CD4-positive, CD25-positive, alpha-beta regulatory T cell (primary cell): ENCODE measurements around the gene KATNIP. TPM values are rescaled to one million over a fixed set of nuclear protein-coding genes. Genes with fewer than 3 reads are reported as not detected.
A peak's percentile ranks its signal among the peaks of the same experiment; 100 is the strongest.
"Not testable (repeated sequence)": the region's sequence is repeated elsewhere in the genome, so short reads cannot be mapped to it uniquely, and the experiment has no call there.

ENCODE experiments used
- ATAC-seq, 2 donors: fragments of 150-1000 bp; cut with Tn5 transposase; one replicate each; pipeline ENCODE4 v1.10.0; 2021; ENCODE audit warnings: low read depth in 2 of 2, moderate number of reproducible peaks in 2 of 2, moderate library complexity in 1 of 2
- DNase-seq, 3 donors: peaks; one replicate each; pipeline versions ENCODE4 v3.0.0 to v3.0.0-alpha.2; 2012 to 2022; ENCODE audit warnings: mixed read lengths in 1 of 3
- H3K27ac ChIP-seq: one replicate; pipeline ENCODE4 v1.7.0; 2013; ENCODE audit warnings: mild to moderate bottlenecking, low read length; ENCODE audit not compliant: insufficient read depth, poor library complexity, severe bottlenecking
- H3K27me3 ChIP-seq: one replicate; pipeline ENCODE4 v1.7.0; 2013; ENCODE audit warnings: low read length; ENCODE audit not compliant: control insufficient read depth, insufficient read depth
- H3K36me3 ChIP-seq: one replicate; pipeline ENCODE4 v1.7.0; 2013; ENCODE audit warnings: mild to moderate bottlenecking, low read length, moderate library complexity; ENCODE audit not compliant: control insufficient read depth, insufficient read depth
- H3K4me1 ChIP-seq: 2 replicates; pipeline ENCODE4 v1.7.0; 2013; ENCODE audit warnings: mild to moderate bottlenecking, low read length; ENCODE audit not compliant: insufficient read depth, control insufficient read depth, poor library complexity, severe bottlenecking
- H3K4me3 ChIP-seq: one replicate; pipeline ENCODE4 v1.7.0; 2013; ENCODE audit warnings: low read depth, mild to moderate bottlenecking, low read length, moderate library complexity
- H3K9me3 ChIP-seq, 2 experiments: 1 replicate in 1 of 2; 2 replicates in 1 of 2; pipeline ENCODE4 v1.7.0; 2013; ENCODE audit warnings: low read length in 2 of 2, mild to moderate bottlenecking in 1 of 2, moderate library complexity in 1 of 2; ENCODE audit not compliant: control insufficient read depth in 2 of 2
- H3K27ac Mint-ChIP-seq, 3 donors: one replicate each; pipeline ENCODE4 v1.8.0; 2020 to 2022; ENCODE audit warnings: mild to moderate bottlenecking in 3 of 3, mixed read lengths in 3 of 3, moderate library complexity in 2 of 3
- H3K27me3 Mint-ChIP-seq: one replicate; pipeline ENCODE4 v1.8.0; 2022; ENCODE audit warnings: mild to moderate bottlenecking, mixed read lengths
- H3K36me3 Mint-ChIP-seq: one replicate; pipeline ENCODE4 v1.8.0; 2020; ENCODE audit warnings: mixed read lengths
- H3K4me1 Mint-ChIP-seq, 4 donors: one replicate each; pipeline ENCODE4 v1.8.0; 2020 to 2022; ENCODE audit warnings: mixed read lengths in 4 of 4, mild to moderate bottlenecking in 1 of 4
- H3K4me3 Mint-ChIP-seq, 4 donors: one replicate each; pipeline ENCODE4 v1.8.0; 2020 to 2022; ENCODE audit warnings: mild to moderate bottlenecking in 4 of 4, mixed read lengths in 4 of 4, moderate library complexity in 3 of 4
- H3K9me3 Mint-ChIP-seq, 7 donors: one replicate each; pipeline ENCODE4 v1.8.0; 2020 to 2022; ENCODE audit warnings: mixed read lengths in 7 of 7, mild to moderate bottlenecking in 3 of 7, moderate library complexity in 2 of 7
- polyA plus RNA-seq, 4 donors: library from polyadenylated mRNA; unstranded; fragments of 300-500 nt; fragmentation: Illumina TruSeq; gene quantifications; one replicate each; pipeline ENCODE4 v1.2.3, GENCODE V29; 2021
- total RNA-seq: library from RNA; stranded (reverse); gene quantifications from one replicate; pipeline ENCODE4 v1.2.3, GENCODE V29; 2022

Gene KATNIP
- total and polyA plus RNA-seq, 5 donors from 2014 or later = 1.4 to 31.5 (median 3.4) TPM

DNA sequence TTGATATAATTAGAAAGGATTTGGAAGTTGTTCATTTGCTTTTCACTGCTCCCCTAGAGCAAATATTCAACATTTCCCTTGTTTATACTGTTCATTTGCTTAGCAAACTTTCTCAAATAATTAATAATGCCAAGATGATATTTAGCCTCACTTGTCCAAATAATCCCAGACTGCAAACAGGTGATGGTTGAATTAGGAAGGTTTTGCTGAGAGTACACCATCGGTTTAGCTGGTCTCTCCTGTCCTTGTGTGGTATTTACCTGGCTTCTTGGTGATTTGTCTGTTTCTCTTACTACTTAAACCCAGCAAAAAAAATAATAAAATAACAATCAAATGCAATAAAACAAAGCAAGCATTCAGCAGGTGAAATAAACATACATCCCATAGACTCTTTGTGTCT, 6.5 kb downstream of the KATNIP start:
- DNase-seq (no peak), ATAC-seq (no peak)
- Histone ChIP-seq H3K27me3 (no peaks in the 10 kb centered on the region), H3K4me3 (no peak overlapping the region), H3K27ac (no peak overlapping the region), H3K9me3 (no peaks in the 10 kb centered on the region), H3K36me3 (no peaks in the 10 kb centered on the region), H3K4me1 (no peaks in the 10 kb centered on the region)
- Mint-ChIP-seq H3K9me3 (no peaks in the 10 kb centered on the region), H3K36me3 (peaks cover 2% of the 10 kb centered on the region), H3K27me3 (no peaks in the 10 kb centered on the region), H3K4me1 (peaks cover 0 to 7% (median 2%) of the 10 kb centered on the region in 4 donors), H3K4me3 (no peak overlapping the region), H3K27ac (peak overlapping the region in 1 of 3 donors; percentile 32)

DNA sequence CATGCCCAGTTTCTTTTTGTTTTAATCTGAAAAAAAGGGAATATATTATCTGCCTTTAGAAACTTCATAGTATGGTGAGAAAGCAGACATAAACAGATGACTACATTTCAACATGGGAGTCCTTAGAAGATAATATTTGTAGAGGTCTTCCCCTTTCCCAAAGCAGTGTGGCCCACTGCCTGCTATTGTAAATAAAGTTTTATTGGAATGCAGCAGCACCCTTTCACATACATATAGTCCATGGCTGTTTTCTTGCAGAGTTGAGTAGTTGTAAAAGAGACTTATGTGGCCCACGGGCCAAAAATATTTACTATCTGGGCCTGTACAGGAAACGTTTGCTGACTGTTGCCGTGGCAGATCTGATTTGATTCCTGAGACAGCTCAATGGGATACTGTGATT, 8.5 kb downstream of the KATNIP start:
- no peaks in the 10 kb centered on the region for H3K9me3 Mint-ChIP-seq
- peaks cover 9% of the 10 kb centered on the region for H3K36me3 Mint-ChIP-seq
- DNase-seq (no peak), ATAC-seq (no peak)
- no peak overlapping the region for H3K27ac ChIP-seq
- H3K4me3 ChIP-seq = no peak overlapping the region
- no peak overlapping the region for H3K27ac Mint-ChIP-seq
- H3K4me1 Mint-ChIP-seq = peaks cover 0 to 7% (median 4%) of the 10 kb centered on the region in 4 donors
- no peaks in the 10 kb centered on the region for H3K9me3 ChIP-seq
- no peak overlapping the region for H3K4me3 Mint-ChIP-seq
- no peaks in the 10 kb centered on the region for H3K27me3 Mint-ChIP-seq
- H3K27me3 ChIP-seq = no peaks in the 10 kb centered on the region
- H3K4me1 ChIP-seq = no peaks in the 10 kb centered on the region
- H3K36me3 ChIP-seq = no peaks in the 10 kb centered on the region

DNA sequence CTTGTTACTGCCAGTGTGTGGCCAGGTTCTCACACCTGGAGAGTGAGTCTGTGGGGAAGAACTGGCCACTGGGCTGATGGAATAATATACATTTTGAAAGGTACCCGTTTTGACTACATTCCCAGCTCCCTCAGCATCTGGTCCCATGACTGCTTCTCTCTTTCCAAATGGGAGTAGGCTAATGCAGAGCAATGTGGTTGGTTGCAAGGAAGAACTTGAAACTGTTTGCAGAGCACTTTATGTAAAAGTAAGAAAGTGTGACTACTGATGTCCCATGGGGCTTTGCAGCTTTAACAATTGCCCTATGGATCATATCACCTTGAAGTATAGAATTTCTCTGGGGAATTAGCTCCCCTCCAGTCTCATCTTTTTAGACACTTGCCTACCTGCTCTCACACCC, 9.0 kb downstream of the KATNIP start:
- peaks cover 0 to 7% (median 4%) of the 10 kb centered on the region in 4 donors for H3K4me1 Mint-ChIP-seq
- ATAC-seq (no peak), DNase-seq (no peak)
- H3K36me3 Mint-ChIP-seq = peaks cover 9% of the 10 kb centered on the region
- no peaks in the 10 kb centered on the region for H3K9me3 ChIP-seq
- no peaks in the 10 kb centered on the region for H3K36me3 ChIP-seq
- H3K27me3 Mint-ChIP-seq = no peaks in the 10 kb centered on the region
- H3K27me3 ChIP-seq = no peaks in the 10 kb centered on the region
- H3K9me3 Mint-ChIP-seq = no peaks in the 10 kb centered on the region
- no peaks in the 10 kb centered on the region for H3K4me1 ChIP-seq
- H3K27ac ChIP-seq = no peak overlapping the region
- no peak overlapping the region for H3K27ac Mint-ChIP-seq
- no peak overlapping the region for H3K4me3 Mint-ChIP-seq
- no peak overlapping the region for H3K4me3 ChIP-seq

DNA sequence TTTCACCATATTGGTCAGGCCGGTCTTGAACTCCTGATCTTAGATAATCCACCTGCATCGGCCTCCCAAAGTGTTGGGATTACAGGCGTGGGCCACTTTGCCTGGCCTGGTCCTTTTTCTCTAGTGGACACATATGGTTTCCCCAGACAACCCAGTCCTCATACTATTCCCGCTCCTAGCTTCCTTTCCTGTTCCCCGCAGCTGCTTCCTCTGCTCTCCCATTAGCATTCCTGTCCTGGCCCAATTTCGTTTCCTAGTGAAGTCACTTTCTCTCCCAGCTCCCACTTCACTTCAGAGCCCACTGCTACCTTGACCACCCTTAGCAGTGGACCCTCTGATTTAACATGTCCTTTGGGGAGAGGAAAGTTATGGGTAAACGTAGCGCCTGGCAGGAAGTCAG, 11.3 kb downstream of the KATNIP start:
- Mint-ChIP-seq H3K9me3 (no peaks in the 10 kb centered on the region), H3K4me3 (no peak overlapping the region), H3K27me3 (no peaks in the 10 kb centered on the region), H3K4me1 (peaks cover 0 to 7% (median 4%) of the 10 kb centered on the region in 4 donors), H3K27ac (no peak overlapping the region), H3K36me3 (peaks cover 9% of the 10 kb centered on the region)
- H3K36me3 ChIP-seq = no peaks in the 10 kb centered on the region
- no peaks in the 10 kb centered on the region for H3K27me3 ChIP-seq
- H3K9me3 ChIP-seq = no peaks in the 10 kb centered on the region
- no peak overlapping the region for H3K4me3 ChIP-seq
- no peak for ATAC-seq
- no peak overlapping the region for H3K27ac ChIP-seq
- DNase-seq = no peak
- no peaks in the 10 kb centered on the region for H3K4me1 ChIP-seq

DNA sequence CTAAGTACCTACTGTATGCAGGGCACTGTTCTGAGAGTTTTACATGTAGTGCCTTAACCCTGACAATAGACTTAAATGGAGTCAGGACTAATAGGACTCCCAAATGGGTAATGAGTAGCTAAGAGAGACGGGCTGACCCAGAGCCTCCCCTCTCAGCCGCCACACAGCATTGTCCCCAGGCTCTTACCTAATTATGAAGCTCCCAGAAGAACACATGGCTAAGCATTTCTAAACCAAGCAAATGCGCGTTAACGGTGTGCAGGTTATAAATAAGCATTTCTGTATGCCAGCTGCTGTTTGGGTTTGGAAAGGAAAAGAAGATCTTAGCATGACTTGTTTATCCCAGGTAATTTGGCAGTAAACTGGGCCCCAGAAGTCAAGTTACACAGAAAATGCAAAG, 14.3 kb downstream of the KATNIP start:
- Histone ChIP-seq H3K27me3 (no peaks in the 10 kb centered on the region), H3K4me1 (no peaks in the 10 kb centered on the region), H3K9me3 (no peaks in the 10 kb centered on the region), H3K4me3 (no peak overlapping the region), H3K27ac (no peak overlapping the region), H3K36me3 (no peaks in the 10 kb centered on the region)
- Mint-ChIP-seq H3K36me3 (peaks cover 14% of the 10 kb centered on the region), H3K4me3 (no peak overlapping the region), H3K9me3 (no peaks in the 10 kb centered on the region), H3K27me3 (no peaks in the 10 kb centered on the region), H3K27ac (no peak overlapping the region), H3K4me1 (peaks cover 0 to 4% (median 1%) of the 10 kb centered on the region in 4 donors)
- DNase-seq (no peak), ATAC-seq (no peak)

DNA sequence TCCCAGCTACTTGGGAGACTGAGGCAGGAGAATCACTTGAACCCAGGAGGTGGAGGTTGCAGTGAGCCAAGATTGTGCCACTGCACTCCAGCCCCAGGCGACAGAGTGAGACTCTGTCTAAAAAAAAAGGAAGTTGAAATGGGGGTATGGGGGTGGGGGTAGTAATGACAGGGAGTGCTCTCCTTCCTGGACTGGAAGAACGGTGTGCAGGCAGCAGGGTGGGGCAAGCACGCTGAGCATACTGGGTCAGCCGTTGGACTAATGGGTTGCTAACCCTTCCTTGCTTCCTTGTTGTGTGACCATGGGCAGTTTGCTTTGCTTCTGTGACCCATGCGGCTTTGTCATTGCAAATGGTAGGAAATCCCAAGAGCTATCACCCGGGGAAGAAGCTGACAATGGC, 16.5 kb downstream of the KATNIP start:
- Mint-ChIP-seq H3K4me3 (no peak overlapping the region), H3K36me3 (peaks cover 18% of the 10 kb centered on the region), H3K27ac (no peak overlapping the region), H3K9me3 (no peaks in the 10 kb centered on the region), H3K27me3 (no peaks in the 10 kb centered on the region), H3K4me1 (peaks cover 0 to 4% (median 1%) of the 10 kb centered on the region in 4 donors)
- Histone ChIP-seq H3K9me3 (no peaks in the 10 kb centered on the region), H3K4me3 (no peak overlapping the region), H3K27me3 (no peaks in the 10 kb centered on the region), H3K4me1 (no peaks in the 10 kb centered on the region), H3K27ac (no peak overlapping the region), H3K36me3 (no peaks in the 10 kb centered on the region)
- DNase-seq = no peak
- no peak for ATAC-seq

DNA sequence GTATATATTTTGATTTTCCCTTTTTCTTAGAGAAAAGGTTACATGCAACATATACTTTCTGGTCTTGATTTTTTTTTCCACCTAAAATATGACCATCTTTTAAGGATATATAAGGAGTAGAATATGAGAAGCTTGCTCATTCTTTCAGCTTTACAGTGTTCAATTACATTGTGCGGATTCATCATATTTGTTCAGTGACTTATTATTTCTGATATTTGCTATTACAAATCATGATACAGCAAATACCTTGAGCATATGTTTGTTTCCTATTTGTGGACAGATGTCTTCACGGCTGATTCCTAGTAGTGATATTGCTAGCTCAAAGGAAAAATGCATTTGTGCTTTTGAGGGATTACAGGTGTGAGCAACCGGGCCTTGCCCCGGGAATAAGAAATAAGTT, 18.1 kb downstream of the KATNIP start:
- ATAC-seq (no peak), DNase-seq (no peak)
- Mint-ChIP-seq H3K4me3 (no peak overlapping the region), H3K27ac (no peak overlapping the region), H3K4me1 (peaks cover 0 to 4% (median 1%) of the 10 kb centered on the region in 4 donors), H3K9me3 (peaks cover 0 to 1% (median 0%) of the 10 kb centered on the region in 7 donors), H3K27me3 (no peaks in the 10 kb centered on the region), H3K36me3 (peaks cover 18% of the 10 kb centered on the region)
- no peaks in the 10 kb centered on the region for H3K27me3 ChIP-seq
- H3K36me3 ChIP-seq = peaks cover 3% of the 10 kb centered on the region
- no peak overlapping the region for H3K27ac ChIP-seq
- no peak overlapping the region for H3K4me3 ChIP-seq
- no peaks in the 10 kb centered on the region for H3K9me3 ChIP-seq
- no peaks in the 10 kb centered on the region for H3K4me1 ChIP-seq

DNA sequence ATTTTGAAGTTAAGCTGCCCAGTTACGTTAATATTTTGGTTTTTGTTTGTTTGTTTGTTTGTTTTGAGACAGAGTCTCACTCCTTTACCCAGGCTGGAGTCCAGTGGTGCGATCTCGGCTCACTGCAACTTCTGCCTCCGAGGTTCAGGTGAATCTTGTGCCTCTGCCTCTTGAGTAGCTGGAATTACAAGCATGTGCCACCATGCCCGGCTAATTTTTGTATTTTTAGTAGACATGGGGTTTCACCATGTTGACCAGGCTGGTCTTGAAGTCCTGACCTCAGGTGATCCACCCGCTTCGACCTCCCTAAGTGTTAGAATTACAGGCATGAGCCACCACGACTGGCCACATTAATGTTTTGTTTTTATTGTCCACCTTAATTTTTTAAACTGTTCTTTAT, 21.0 kb downstream of the KATNIP start:
- peaks cover 21% of the 10 kb centered on the region for H3K36me3 Mint-ChIP-seq
- H3K4me3 Mint-ChIP-seq, H3K9me3 Mint-ChIP-seq, H3K4me3 ChIP-seq, H3K27ac Mint-ChIP-seq, H3K4me1 Mint-ChIP-seq, H3K27ac ChIP-seq, ATAC-seq, DNase-seq, H3K36me3 ChIP-seq, H3K9me3 ChIP-seq, H3K4me1 ChIP-seq, H3K27me3 Mint-ChIP-seq, H3K27me3 ChIP-seq: not testable (repeated sequence)
